Epidermal melanocyte (primary cell): ENCODE results near the gene MATK.

Experiments used
- DNase-seq: peaks from one replicate; pipeline ENCODE4 v3.0.0; 2011; ENCODE audit warnings: low spot score; ENCODE audit not compliant: insufficient read length

Gene MATK, protein sequence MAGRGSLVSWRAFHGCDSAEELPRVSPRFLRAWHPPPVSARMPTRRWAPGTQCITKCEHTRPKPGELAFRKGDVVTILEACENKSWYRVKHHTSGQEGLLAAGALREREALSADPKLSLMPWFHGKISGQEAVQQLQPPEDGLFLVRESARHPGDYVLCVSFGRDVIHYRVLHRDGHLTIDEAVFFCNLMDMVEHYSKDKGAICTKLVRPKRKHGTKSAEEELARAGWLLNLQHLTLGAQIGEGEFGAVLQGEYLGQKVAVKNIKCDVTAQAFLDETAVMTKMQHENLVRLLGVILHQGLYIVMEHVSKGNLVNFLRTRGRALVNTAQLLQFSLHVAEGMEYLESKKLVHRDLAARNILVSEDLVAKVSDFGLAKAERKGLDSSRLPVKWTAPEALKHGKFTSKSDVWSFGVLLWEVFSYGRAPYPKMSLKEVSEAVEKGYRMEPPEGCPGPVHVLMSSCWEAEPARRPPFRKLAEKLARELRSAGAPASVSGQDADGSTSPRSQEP

DNA sequence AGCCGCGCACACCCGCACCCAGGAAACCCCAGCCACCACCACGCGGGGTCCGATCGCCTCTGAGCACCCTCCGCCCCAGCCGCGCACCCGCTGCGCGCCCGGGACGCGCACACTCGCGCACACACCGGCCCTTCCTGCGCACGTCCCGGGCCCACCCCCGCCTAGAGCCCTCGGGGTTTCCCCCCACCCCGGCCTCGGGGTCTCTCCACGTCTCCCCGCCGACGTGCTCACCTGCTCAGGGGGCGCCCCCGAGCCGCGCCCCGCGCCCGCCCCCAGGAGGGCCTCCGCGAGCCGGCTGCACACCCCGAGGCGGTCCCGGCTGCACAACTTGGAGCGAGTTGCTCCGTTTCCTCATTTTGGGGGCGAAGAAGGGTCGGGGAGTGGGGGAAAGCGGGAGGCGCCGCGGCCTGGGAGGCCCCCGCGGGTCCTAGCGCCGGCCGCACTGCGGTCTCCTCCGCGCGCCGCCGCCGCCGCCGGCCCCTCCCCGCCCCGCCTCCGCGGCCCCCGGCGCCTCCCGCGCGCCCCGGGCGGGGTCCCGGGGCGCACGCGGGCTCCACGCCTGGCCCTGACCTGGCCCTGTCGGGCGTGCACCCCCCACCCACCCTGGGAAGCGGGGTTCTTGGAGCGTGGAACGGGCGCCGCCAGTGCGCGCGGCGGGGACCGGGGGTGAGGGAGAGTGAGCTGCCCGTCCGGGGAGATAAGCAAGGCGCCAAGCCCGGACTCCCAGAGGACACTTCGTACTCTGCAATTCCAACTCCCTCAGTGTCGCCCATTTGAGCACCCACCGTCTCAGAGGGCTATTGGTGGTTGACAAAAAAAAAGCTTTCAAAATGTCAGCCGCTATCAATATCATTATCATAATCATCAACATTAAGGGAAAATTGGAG lies at the start of gene MATK:
TSS of gene MATK (minus strand) at position 444 of the 887 bp plus-strand sequence. CDS start 1,246 bp downstream, outside the sequence.
- no peak for DNase-seq

- no peak for DNase-seq
These were observed 48.9 kb upstream of the MATK start for GRCh38 chr19:3835055-3835435.

- no peak for DNase-seq
These were observed 48.3 kb upstream of the MATK start for GRCh38 chr19:3834349-3835054.

GRCh38 chr19:3833578-3834348 lies 47.6 kb upstream of the MATK start:
- DNase-seq: no peak

GRCh38 chr19:3832001-3832400 lies 45.8 kb upstream of the MATK start:
- no peak for DNase-seq

DNA sequence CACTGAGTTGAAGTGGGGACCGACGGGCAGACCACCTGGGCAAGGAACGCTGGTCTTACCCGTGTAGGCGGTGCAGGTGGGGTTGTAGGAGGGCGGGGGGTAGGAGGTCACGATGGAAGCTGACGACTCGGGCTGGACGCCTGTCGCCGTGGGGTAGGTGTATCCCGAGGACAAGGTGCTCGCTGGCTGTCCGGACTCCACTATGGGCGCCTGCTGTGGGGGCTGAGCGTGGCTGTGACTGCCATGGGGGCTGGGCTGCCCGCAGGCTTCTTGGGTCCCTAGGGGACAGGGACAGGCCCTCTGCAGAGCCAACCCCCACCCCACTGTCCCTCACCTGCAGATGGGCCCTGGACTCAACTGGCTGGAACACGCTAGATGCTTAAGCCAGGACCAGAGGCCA lies 45.4 kb upstream of the MATK start:
- DNase-seq: no peak

DNA sequence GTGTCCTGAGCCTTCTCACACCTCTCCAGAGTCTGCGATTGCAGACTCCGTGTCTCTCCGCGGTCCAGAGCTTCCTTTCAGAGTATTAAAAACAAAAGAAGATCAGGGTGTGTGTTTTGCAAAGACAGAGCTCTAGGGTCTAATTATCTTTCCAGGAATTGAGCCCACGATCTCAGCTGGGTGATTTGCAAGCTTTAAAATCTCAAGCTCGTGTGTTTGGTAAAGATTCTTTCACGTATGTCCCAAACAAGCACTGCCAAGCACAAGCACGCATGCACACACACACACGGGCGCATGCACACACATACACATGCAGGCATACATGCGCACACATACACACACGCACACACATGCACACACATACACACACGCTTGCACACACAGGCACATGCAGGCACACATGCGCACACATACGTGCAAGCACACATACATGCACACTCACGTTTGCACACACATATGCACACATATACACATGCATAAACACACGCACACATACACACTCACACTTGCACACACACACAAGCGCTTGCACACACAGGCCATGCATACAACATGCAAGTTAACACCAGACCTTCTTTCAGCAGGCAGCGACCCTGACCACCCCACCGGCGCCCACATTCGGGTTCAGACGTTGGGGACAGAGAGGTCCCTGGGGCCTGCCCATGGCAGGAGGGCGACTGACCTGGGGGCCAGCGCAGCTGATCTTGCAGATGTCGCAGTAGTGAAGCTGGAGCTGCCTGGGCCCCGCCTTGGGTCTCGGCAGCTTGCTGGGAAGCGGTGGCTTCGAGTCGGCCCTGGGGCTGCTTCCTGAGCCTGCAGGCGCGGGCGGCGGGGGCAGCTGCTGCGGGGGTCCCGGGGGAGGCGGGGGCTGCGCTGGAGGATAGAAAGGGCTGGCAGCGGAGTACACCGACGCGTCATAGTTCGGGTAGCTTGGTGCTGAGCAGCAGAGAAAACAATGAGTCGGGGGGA lies 44.7 kb upstream of the MATK start:
- peak; percentile 12 for DNase-seq

DNA sequence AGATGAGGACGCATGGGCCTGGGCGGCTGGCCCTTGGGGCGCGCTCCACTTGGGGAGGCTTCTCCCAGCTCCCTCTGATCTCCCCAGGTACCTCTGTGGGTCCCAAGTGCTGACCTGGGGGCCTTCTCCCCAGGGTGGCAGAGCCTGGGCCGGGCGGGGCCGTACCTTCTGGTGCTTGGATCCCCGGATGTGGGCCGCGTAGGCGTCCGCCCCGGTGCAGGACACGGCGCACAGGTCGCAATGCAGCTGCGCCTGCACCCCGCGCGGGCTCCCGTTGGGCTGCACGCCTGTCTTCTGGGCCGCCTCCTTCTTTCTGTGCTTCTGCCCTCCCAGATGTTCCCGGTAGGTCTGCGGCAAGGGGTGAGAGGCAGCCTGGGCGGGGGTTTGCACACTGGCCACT lies 41.1 kb upstream of the MATK start:
- no peak for DNase-seq

- DNase-seq: no peak
These were observed 40.0 kb upstream of the MATK start for GRCh38 chr19:3826163-3826562.

GRCh38 chr19:3825286-3825956 lies 39.2 kb upstream of the MATK start:
- no peak for DNase-seq

DNA sequence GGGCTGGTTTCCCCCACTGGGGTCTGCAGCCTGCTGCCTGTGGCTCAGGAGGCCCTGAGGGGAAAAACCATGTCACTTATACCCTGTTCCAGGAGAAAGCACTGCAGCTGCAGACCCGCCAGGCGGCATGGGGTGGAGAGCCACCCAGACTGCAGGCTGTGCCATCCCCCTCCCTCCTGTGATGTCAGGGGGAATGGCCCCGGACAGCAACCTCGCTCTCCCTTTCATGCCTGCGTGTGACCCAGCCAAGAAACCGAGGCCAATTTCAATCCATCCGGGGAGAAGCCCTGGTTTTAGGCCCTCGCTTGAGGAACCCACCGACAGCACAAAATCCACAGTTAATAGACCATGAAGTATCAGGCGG lies 37.2 kb upstream of the MATK start:
- DNase-seq: no peak

DNA sequence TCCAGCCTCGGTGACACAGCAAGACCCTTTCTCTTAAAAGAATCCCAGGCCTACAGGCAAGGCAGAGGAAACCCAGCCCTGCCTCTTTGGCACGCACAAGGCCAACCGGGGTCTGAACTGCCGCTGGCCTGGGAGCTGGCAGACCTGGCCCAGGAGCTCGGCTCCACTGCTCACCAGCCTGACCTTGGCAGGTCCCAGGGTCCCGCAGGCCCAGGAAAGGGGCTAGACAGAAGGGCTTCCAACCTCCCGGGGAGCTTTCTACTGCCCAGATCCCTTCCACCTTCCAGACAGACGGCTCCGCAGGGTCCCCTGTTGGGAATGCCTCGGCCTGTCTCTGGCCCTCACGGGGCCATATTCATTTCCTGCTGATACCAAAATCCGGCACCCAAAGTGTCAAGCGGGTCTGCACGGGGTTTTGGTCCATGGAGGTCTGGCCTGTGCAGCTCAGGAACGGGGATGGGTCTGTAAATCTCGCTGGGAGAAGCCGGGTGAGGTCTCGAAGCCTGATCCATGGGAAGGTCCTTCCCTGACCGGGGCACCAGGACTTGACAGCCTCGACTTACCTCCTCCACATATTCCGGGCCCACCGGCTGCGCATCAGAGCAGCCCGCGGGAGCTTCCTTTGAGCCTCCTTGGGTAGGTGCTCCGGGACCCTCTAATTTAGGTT lies 36.6 kb upstream of the MATK start:
- DNase-seq: no peak

- peak; percentile 56 for DNase-seq
These were observed 35.7 kb upstream of the MATK start for GRCh38 chr19:3821857-3822364.

GRCh38 chr19:3821156-3821555 lies 35.0 kb upstream of the MATK start:
- DNase-seq: no peak

DNA sequence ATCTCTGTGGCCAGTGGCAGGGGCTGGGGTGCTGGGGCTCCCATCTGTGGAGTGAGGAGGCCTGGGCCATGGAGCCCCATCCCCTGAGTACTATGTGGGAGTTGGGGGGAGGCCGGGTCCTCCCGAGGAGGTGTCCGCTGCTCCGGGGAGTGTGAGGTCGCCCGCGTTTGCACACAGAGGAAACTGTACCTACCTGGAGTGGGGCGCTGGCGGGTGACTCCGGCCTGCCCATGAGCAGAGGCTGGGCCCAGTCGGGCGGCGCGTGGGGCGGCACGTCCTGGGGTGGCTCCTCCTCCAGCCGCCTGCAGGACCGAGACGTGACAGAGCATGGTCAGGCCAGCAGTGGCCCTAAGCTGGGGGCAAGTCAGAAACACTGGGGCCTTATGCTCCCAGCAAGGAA lies 33.8 kb upstream of the MATK start:
- DNase-seq: no peak

DNA sequence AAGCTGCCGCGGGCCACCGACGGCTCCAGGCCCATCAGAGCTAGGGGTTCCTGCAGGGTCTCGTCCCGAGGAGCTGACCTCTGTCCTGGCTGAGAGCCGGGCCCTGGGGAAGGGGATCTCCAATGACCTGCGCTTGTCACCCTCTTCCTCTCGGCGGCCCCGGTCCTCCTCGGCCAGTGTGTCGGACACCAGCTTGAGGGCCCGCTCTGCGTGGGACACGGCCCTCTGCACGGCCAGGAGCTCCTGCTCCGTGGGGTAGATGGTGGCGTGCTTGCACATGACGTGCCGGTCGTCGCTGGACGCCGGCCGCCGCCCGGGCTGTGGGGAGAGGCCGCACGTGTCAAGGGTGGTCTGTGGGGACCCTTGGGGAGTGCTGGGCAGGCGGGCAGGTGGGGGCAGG lies 32.7 kb upstream of the MATK start:
- DNase-seq: no peak

DNA sequence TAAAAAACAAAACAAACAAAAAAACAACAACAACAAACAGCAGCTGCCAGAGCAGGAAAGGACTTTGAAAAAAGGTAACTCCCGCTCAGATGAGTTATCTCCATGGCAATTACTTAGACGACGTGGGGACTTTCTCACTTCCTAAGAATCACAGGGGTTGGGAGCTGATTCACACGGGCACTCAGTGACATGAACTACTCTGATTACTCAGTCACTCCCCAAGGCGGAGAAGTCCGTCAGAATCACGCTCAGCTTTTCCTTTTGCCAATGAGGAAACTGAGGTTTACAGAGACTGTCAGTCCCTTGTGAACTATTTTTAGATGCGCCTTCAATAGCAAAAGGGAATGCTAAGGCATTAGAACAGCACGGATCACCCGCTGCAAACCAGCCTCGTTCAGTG lies 32.3 kb upstream of the MATK start:
- no peak for DNase-seq

- no peak for DNase-seq
These were observed 31.6 kb upstream of the MATK start for GRCh38 chr19:3817761-3818160.
